ENCODE data around the gene ADTRP. TPM values are rescaled to one million over a fixed set of nuclear protein-coding genes. Genes with fewer than 3 reads are reported as not detected.
"Not testable (repeated sequence)": the region's sequence is repeated elsewhere in the genome, so short reads cannot be mapped to it uniquely, and the experiment has no call there.

ADTRP gene
- total RNA-seq, 2 donors from 2014 or later: 47.7 to 81.3 TPM

GRCh38 chr6:11703725-11704124 lies 74.9 kb downstream of the ADTRP start:
- Mint-ChIP-seq H3K36me3 (ENCODE audit: low read depth) (no peaks in the 10 kb centered on the region), H3K27me3 (no peaks in the 10 kb centered on the region), H3K4me1 (peaks cover 22% of the 10 kb centered on the region), H3K4me3 (no peak overlapping the region), H3K27ac (no peak overlapping the region), H3K9me3 (no peaks in the 10 kb centered on the region)
- no peak for ATAC-seq (replicated peaks)

DNA sequence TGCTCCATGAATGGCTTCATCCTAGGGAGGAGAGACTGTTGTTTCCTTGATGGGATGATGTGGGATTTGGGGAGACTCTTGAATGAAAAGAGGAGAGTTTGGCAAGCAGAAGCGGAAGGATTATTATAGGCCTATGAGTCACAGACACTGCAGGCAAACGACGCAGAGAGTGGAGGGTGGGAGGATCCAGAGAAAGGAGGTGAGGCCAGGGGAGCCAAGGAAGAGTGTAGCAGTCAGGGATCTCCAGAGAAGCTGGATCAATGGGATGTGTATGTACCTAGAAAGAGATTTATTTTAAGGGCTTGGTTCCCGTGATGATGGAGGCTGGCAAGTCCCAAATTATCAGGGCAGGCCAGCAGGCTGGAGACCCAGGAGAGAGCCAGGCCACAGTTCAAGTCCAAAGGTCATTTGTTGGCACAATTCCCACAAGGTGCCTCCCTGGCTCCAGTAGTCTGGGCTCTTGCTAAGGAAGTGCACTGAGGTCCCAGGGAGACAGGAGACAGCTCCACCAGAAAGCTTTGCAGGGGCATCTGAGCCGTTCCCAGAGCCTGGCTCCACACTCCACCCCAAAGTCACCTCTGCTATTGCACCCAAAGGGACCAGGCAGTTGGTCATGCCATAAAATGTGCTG lies 76.0 kb downstream of the ADTRP start:
- no peak for ATAC-seq (replicated peaks)
- Mint-ChIP-seq H3K4me3 (no peak overlapping the region), H3K4me1 (peaks cover 20% of the 10 kb centered on the region), H3K9me3 (no peaks in the 10 kb centered on the region), H3K27me3 (no peaks in the 10 kb centered on the region), H3K36me3 (ENCODE audit: low read depth) (no peaks in the 10 kb centered on the region), H3K27ac (no peak overlapping the region)

DNA sequence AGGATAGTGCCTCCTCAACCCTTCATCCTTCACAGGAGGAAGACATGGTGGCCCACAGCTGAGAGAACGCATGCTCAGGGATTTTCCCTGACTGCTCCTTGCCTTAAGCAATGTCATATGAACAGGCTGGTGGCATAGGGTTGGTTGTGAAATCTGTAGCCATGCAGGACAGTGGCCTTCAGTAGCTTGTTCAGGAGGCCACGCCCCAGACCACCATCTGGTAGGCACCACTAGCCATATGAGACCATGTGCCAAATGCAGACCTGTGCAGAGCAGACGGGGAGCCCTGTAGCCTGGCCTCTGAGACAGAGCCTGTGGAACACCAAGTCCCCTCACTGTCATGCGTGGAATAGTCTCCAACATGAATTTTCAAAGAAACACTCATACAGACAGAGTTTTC lies 76.5 kb downstream of the ADTRP start:
- peaks cover 17% of the 10 kb centered on the region for H3K4me1 Mint-ChIP-seq
- no peak overlapping the region for H3K4me3 Mint-ChIP-seq
- no peak overlapping the region for H3K27ac Mint-ChIP-seq
- ATAC-seq (replicated peaks): no peak
- H3K27me3 Mint-ChIP-seq: no peaks in the 10 kb centered on the region
- no peaks in the 10 kb centered on the region for H3K36me3 Mint-ChIP-seq (ENCODE audit: low read depth)
- no peaks in the 10 kb centered on the region for H3K9me3 Mint-ChIP-seq

GRCh38 chr6:11701573-11701972 lies 77.0 kb downstream of the ADTRP start:
- H3K27ac Mint-ChIP-seq: no peak overlapping the region
- H3K4me3 Mint-ChIP-seq: no peak overlapping the region
- no peak for ATAC-seq (replicated peaks)
- no peaks in the 10 kb centered on the region for H3K27me3 Mint-ChIP-seq
- H3K36me3 Mint-ChIP-seq (ENCODE audit: low read depth): no peaks in the 10 kb centered on the region
- H3K4me1 Mint-ChIP-seq: peaks cover 15% of the 10 kb centered on the region
- no peaks in the 10 kb centered on the region for H3K9me3 Mint-ChIP-seq

GRCh38 chr6:11700118-11700718 lies 78.4 kb downstream of the ADTRP start:
- Mint-ChIP-seq H3K36me3 (ENCODE audit: low read depth) (no peaks in the 10 kb centered on the region), H3K4me3 (no peak overlapping the region), H3K27me3 (no peaks in the 10 kb centered on the region), H3K4me1 (peaks cover 11% of the 10 kb centered on the region), H3K9me3 (no peaks in the 10 kb centered on the region), H3K27ac (no peak overlapping the region)
- no peak for ATAC-seq (replicated peaks)

GRCh38 chr6:11699576-11699975 lies 79.0 kb downstream of the ADTRP start:
- no peaks in the 10 kb centered on the region for H3K9me3 Mint-ChIP-seq
- H3K27ac Mint-ChIP-seq: no peak overlapping the region
- H3K36me3 Mint-ChIP-seq (ENCODE audit: low read depth): no peaks in the 10 kb centered on the region
- peaks cover 7% of the 10 kb centered on the region for H3K4me1 Mint-ChIP-seq
- H3K27me3 Mint-ChIP-seq: no peaks in the 10 kb centered on the region
- no peak overlapping the region for H3K4me3 Mint-ChIP-seq
- ATAC-seq (replicated peaks): no peak

GRCh38 chr6:11692451-11693376 lies 85.9 kb downstream of the ADTRP start:
- no peak overlapping the region for H3K4me3 Mint-ChIP-seq
- no peak overlapping the region for H3K27ac Mint-ChIP-seq
- H3K36me3 Mint-ChIP-seq (ENCODE audit: low read depth): no peaks in the 10 kb centered on the region
- peaks cover 11% of the 10 kb centered on the region for H3K4me1 Mint-ChIP-seq
- ATAC-seq (replicated peaks): peak; percentile 60
- H3K9me3 Mint-ChIP-seq: peaks cover 3% of the 10 kb centered on the region
- H3K27me3 Mint-ChIP-seq: peaks cover 4% of the 10 kb centered on the region

DNA sequence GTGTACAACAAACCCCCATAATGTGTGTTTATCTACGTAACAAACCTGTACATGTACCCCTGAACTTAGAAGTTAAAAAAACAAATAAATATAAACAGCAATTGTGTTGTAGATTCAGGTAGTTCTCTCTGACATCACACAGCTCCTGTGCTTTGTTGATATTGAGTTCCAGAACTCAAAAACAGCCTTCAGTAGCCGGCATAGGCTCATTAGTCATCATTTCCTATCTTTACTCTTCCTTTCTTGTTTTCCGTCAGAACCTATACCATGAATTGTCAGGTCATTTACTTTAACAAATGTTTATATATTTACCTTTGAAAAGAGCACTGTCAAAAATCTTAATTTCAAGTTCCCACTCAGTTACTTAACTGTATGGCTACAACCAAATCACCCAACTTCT lies 88.8 kb downstream of the ADTRP start:
- H3K9me3 Mint-ChIP-seq: peaks cover 3% of the 10 kb centered on the region
- H3K27me3 Mint-ChIP-seq: peaks cover 8% of the 10 kb centered on the region

DNA sequence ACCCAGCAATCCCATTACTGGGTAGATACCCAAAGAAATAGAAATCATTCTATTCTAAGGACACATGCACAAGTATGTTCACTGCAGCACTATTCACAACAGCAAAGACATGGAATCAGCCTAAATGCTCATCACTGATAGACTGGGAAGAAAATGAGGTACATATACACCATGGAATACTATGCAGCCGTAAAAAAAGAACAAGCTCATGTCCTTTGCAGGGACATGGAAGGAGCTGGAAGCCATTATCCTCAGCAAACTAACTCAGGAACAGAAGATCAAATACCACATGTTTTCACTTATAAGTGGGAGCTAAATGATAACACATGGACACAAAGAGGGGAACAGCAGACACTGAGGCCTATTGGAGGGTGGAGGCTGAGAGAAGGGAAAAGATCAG lies 89.2 kb downstream of the ADTRP start:
- H3K4me3 Mint-ChIP-seq; H3K27me3 Mint-ChIP-seq; H3K36me3 Mint-ChIP-seq (ENCODE audit: low read depth); H3K9me3 Mint-ChIP-seq; ATAC-seq (replicated peaks): not testable (repeated sequence)
- Mint-ChIP-seq H3K4me1 (peaks cover 11% of the 10 kb centered on the region), H3K27ac (peak overlapping the region; percentile 39)

More for the DNA sequence above, 88.8 kb downstream of the ADTRP start:
- no peak overlapping the region for H3K4me3 Mint-ChIP-seq
- ATAC-seq (replicated peaks): peak; percentile 80
- H3K27ac Mint-ChIP-seq: peak overlapping the region; percentile 39
- H3K36me3 Mint-ChIP-seq (ENCODE audit: low read depth): no peaks in the 10 kb centered on the region
- peaks cover 11% of the 10 kb centered on the region for H3K4me1 Mint-ChIP-seq

DNA sequence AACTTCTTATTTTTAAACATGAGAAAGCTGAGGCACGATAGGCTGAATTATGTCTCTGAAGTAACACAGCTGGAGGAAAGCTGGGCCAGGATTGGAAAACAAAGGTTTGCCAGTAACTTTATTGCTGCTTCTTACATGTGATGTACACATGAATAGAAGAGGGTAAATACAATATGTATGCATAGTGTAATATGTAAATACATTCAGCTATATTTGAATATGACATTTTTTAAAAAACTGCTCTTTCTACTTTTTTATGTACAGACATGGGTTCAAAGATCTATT lies 90.2 kb downstream of the ADTRP start:
- ATAC-seq (replicated peaks): no peak
- H3K4me1 Mint-ChIP-seq: peaks cover 6% of the 10 kb centered on the region
- H3K36me3 Mint-ChIP-seq (ENCODE audit: low read depth): no peaks in the 10 kb centered on the region
- no peaks in the 10 kb centered on the region for H3K9me3 Mint-ChIP-seq
- no peak overlapping the region for H3K27ac Mint-ChIP-seq
- peaks cover 11% of the 10 kb centered on the region for H3K27me3 Mint-ChIP-seq
- H3K4me3 Mint-ChIP-seq: no peak overlapping the region

DNA sequence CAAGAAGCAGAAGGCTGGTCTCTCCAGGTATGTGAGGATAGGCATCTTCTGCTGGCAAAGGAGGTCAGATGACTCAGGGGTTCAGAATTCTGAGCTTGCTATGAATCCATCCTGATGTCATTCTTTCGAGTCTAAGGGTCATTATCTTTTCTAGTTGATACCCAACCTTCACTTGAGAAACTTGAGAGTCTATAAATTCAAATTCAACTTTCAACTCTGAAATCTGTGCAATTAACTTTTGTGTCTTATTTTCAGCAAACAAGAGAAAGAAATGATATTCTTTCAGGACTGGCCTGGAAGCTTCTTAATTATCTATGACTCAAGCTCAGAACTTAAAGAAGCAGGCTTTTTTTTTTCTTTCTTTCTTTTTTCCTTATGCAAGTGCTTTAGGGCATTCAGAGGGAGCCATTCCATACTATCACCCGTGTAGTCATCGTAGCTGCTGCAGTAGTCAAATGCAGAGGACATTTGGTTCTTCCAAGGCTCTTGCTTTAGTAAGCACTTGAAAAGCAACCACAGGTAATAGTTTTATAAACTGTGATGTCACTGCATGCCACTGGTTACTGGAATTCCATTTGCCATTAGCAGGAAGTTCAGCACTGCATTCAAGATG lies 93.0 kb downstream of the ADTRP start:
- Mint-ChIP-seq H3K4me3 (no peak overlapping the region), H3K36me3 (ENCODE audit: low read depth) (no peaks in the 10 kb centered on the region), H3K27ac (no peak overlapping the region), H3K4me1 (no peaks in the 10 kb centered on the region), H3K9me3 (peaks cover 3% of the 10 kb centered on the region), H3K27me3 (peaks cover 11% of the 10 kb centered on the region)
- no peak for ATAC-seq (replicated peaks)

DNA sequence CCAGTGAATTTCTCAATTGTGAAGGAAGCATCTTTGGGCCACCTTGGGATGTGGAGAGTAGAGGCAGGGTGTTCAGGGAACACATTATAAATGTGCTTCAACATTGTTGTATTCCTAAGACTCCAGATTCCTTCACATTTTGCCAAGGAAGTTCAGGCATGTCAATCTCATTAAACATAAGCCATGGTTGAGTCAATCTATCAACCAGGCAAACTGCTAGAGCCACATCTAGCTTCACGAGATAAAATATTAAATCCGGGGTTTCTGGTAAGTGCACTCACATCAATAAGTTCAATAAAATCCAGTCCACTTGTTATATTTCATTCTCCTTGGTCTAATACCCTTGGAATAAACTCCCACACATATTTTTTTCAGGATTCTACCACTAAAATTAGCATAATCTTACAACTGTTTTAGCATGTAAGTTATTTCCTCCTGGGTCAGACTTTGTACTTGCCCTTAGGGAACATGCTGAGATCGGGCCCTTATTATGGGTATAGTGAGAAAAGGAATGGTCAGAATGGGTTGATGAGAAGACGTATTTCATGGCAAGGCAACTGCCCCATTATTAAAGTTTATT lies 93.6 kb downstream of the ADTRP start:
- H3K9me3 Mint-ChIP-seq: peaks cover 3% of the 10 kb centered on the region
- H3K4me3 Mint-ChIP-seq: no peak overlapping the region
- peaks cover 11% of the 10 kb centered on the region for H3K27me3 Mint-ChIP-seq
- H3K36me3 Mint-ChIP-seq (ENCODE audit: low read depth): no peaks in the 10 kb centered on the region
- no peak for ATAC-seq (replicated peaks)
- H3K4me1 Mint-ChIP-seq: no peaks in the 10 kb centered on the region
- no peak overlapping the region for H3K27ac Mint-ChIP-seq

- Mint-ChIP-seq H3K4me1 (no peaks in the 10 kb centered on the region), H3K4me3 (no peak overlapping the region), H3K27ac (no peak overlapping the region), H3K9me3 (peaks cover 3% of the 10 kb centered on the region), H3K36me3 (ENCODE audit: low read depth) (no peaks in the 10 kb centered on the region), H3K27me3 (peaks cover 11% of the 10 kb centered on the region)
- no peak for ATAC-seq (replicated peaks)
Observed at GRCh38 chr6:11683871-11684270, 94.7 kb downstream of the ADTRP start.

- Mint-ChIP-seq H3K4me1 (no peaks in the 10 kb centered on the region), H3K36me3 (ENCODE audit: low read depth) (no peaks in the 10 kb centered on the region), H3K27ac (no peak overlapping the region), H3K27me3 (peaks cover 6% of the 10 kb centered on the region), H3K4me3 (no peak overlapping the region), H3K9me3 (peaks cover 3% of the 10 kb centered on the region)
- no peak for ATAC-seq (replicated peaks)
Observed at GRCh38 chr6:11682561-11682975, 96.0 kb downstream of the ADTRP start.

Measured in activated T-helper 17 cell treated with anti-CD3 and anti-CD28 coated beads, Interleukin-2, amount 50 U/mL, for 72 hours (primary cell).